Stimulated activated CD8-positive, alpha-beta memory T cell treated with anti-CD3 and anti-CD28 coated beads, Interleukin-15, amount 100 ng/mL, for 4 hours (primary cell): ENCODE results near the gene KRT76.

Source experiments
- DNase-seq, 2 donors: peaks; one replicate each; pipeline ENCODE4 v3.0.0-alpha.2; 2020; ENCODE audit warnings: low read depth in 2 of 2

Gene KRT76

GRCh38 chr12:52730793-52731192 lies 46.4 kb downstream of the KRT76 start:
- no peak for DNase-seq

GRCh38 chr12:52730383-52730782 lies 46.8 kb downstream of the KRT76 start:
- no peak for DNase-seq

- DNase-seq: no peak
Measured at GRCh38 chr12:52729147-52729546, 48.0 kb downstream of the KRT76 start.

GRCh38 chr12:52728374-52728773 lies 48.8 kb downstream of the KRT76 start:
- no peak for DNase-seq

- DNase-seq: no peak
Measured at GRCh38 chr12:52727037-52727436, 50.1 kb downstream of the KRT76 start.

GRCh38 chr12:52726451-52726850 lies 50.7 kb downstream of the KRT76 start:
- no peak for DNase-seq

- no peak for DNase-seq
Measured at GRCh38 chr12:52724384-52724783, 52.8 kb downstream of the KRT76 start.

GRCh38 chr12:52722680-52723079 lies 54.5 kb downstream of the KRT76 start:
- no peak for DNase-seq

- no peak for DNase-seq
Measured at GRCh38 chr12:52721838-52722470, 55.2 kb downstream of the KRT76 start.

- DNase-seq: no peak
Measured at GRCh38 chr12:52720365-52720886, 56.7 kb downstream of the KRT76 start.
